HepG2 (cell line): ENCODE results near the gene CDK2AP2. TPM values are rescaled to one million over a fixed set of nuclear protein-coding genes. Genes with fewer than 3 reads are reported as not detected.

ENCODE experiments used
- ISL2 ChIP-seq: sonication (generic); formaldehyde crosslinking; IDR thresholded peaks from 2 replicates; pipeline ENCODE4 v1.5.0; 2020; ENCODE audit warnings: missing genetic modification reagents
- MEIS1 ChIP-seq: sonication (generic); formaldehyde crosslinking; IDR thresholded peaks from 2 replicates; pipeline ENCODE4 v1.9.0; 2021; ENCODE audit warnings: mild to moderate bottlenecking, missing genetic modification reagents, moderate library complexity, borderline replicate concordance
- REL ChIP-seq: sonication (generic); formaldehyde crosslinking; conservative IDR thresholded peaks from 2 replicates; pipeline ENCODE4 v1.8.0; 2022; ENCODE audit warnings: mild to moderate bottlenecking, missing genetic modification reagents, moderate library complexity
- SIN3A ChIP-seq: IDR thresholded peaks from 2 replicates; pipeline ENCODE4 v1.6.1; 2011; ENCODE audit warnings: low read depth, mild to moderate bottlenecking, control low read depth, low read length, borderline replicate concordance
- SMARCC2 ChIP-seq: fragments of 450-650 bp; IDR thresholded peaks from 2 replicates; pipeline ENCODE4 v1.6.1; 2017; ENCODE audit warnings: antibody characterized with exemption, mild to moderate bottlenecking
- ZBTB7B ChIP-seq: sonication (generic); formaldehyde crosslinking; IDR thresholded peaks from 2 replicates; pipeline ENCODE4 v1.4.0; 2020; ENCODE audit warnings: missing genetic modification reagents
- ZNF205 ChIP-seq: IDR thresholded peaks from 2 replicates; pipeline ENCODE4 v1.6.1; 2018; ENCODE audit warnings: missing biosample characterization, missing genetic modification reagents
- ZNF331 ChIP-seq: sonication (generic); formaldehyde crosslinking; IDR thresholded peaks from 2 replicates; pipeline ENCODE4 v1.4.0; 2020; ENCODE audit warnings: missing genetic modification reagents
- ZNF761 ChIP-seq: sonication (generic); formaldehyde crosslinking; conservative IDR thresholded peaks from 2 replicates; pipeline ENCODE4 v1.4.0; 2020; ENCODE audit warnings: mild to moderate bottlenecking, missing genetic modification reagents
- ZZZ3 ChIP-seq: sonication (generic); formaldehyde crosslinking; IDR thresholded peaks from 2 replicates; pipeline ENCODE4 v1.4.0; 2020; ENCODE audit warnings: missing genetic modification reagents, mild to moderate bottlenecking, borderline replicate concordance
- polyA plus RNA-seq, 8 experiments: library from polyadenylated mRNA; depleted of rRNA in 3 of 8; stranded (reverse) in 7 of 8; unstranded in 1 of 8; fragments of >200 nt; fragmentation: Illumina TruSeq in 4 of 8; extraction: Trizol in 4 of 8; gene quantifications; 2 replicates each; pipeline versions ENCODE4 v1.2.1 to v1.2.3, GENCODE V29; 2011 to 2016; ENCODE audit warnings: low read depth in 4 of 8, missing spikeins in 1 of 8, mixed read lengths in 1 of 8; ENCODE audit not compliant: insufficient read depth in 1 of 8
- total RNA-seq, 5 experiments: library from RNA; depleted of rRNA; stranded (reverse); fragments of >200 nt; fragmentation: Illumina TruSeq; extraction: Trizol; gene quantifications; 2 replicates each; pipeline ENCODE4 v1.2.3, GENCODE V29; 2016; ENCODE audit warnings: low read depth in 1 of 5
- TF ChIP-seq, protein P1 (sequence below): IDR thresholded peaks from 2 replicates; pipeline ENCODE4 v1.6.1; 2016; ENCODE audit warnings: low read depth, missing genetic modification reagents, missing compliant biosample characterization
- TF ChIP-seq, protein P2 (sequence below): sonication (generic); formaldehyde crosslinking; IDR thresholded peaks from 2 replicates; pipeline ENCODE4 v1.8.1; 2022; ENCODE audit warnings: low read depth, mild to moderate bottlenecking, missing genetic modification reagents
- TF ChIP-seq, protein P3 (sequence below): sonication (generic); formaldehyde crosslinking; IDR thresholded peaks from 2 replicates; pipeline ENCODE4 v1.9.0; 2021; ENCODE audit warnings: mild to moderate bottlenecking, missing genetic modification reagents

The CDK2AP2 gene
- total and polyA plus RNA-seq, 2 of the 13 experiments (the other 11 are each of a cell fraction or from before 2014, with no cell fraction given): 15.0 to 23.2 TPM

DNA sequence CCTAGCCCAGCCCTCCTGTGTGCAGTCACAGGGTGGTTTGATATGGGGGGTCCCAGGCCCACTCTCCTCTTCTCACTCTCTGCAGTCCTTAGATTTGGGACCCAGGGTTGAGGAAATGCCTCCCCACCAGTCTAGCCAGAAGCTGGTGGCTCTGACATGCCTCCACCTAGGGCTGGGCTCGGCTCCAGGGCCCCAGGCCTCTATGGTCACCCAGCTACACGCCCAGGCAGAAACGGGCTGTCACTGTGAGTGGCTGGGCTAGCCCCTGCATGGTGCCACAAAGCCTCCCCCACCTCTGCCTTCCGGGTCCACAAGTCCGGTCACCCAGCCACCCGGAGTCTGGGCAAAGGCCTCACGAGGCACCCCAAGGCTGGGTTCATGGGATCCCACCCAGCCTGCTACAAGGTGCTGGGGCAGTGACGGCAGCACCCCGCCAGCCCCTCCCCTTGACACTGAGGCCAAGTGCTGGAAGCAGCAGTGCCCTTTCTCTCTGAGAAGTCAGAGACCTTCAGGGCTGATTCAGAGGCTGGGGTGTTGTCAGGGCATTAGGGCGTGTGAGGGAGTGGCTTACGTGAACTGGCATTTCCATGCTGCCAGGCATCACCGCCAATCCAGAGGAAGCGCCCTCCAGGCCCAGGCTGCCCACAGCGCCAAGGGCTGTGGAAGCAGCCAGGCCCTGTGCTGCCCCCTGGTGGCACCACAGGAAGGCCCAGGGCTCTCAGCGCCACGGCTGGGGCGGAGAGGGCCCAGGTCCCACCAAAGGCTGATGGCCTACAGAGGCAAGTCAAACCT is 2.2 kb downstream of the CDK2AP2 start (continued):
- TF ChIP-seq, protein P1, sequence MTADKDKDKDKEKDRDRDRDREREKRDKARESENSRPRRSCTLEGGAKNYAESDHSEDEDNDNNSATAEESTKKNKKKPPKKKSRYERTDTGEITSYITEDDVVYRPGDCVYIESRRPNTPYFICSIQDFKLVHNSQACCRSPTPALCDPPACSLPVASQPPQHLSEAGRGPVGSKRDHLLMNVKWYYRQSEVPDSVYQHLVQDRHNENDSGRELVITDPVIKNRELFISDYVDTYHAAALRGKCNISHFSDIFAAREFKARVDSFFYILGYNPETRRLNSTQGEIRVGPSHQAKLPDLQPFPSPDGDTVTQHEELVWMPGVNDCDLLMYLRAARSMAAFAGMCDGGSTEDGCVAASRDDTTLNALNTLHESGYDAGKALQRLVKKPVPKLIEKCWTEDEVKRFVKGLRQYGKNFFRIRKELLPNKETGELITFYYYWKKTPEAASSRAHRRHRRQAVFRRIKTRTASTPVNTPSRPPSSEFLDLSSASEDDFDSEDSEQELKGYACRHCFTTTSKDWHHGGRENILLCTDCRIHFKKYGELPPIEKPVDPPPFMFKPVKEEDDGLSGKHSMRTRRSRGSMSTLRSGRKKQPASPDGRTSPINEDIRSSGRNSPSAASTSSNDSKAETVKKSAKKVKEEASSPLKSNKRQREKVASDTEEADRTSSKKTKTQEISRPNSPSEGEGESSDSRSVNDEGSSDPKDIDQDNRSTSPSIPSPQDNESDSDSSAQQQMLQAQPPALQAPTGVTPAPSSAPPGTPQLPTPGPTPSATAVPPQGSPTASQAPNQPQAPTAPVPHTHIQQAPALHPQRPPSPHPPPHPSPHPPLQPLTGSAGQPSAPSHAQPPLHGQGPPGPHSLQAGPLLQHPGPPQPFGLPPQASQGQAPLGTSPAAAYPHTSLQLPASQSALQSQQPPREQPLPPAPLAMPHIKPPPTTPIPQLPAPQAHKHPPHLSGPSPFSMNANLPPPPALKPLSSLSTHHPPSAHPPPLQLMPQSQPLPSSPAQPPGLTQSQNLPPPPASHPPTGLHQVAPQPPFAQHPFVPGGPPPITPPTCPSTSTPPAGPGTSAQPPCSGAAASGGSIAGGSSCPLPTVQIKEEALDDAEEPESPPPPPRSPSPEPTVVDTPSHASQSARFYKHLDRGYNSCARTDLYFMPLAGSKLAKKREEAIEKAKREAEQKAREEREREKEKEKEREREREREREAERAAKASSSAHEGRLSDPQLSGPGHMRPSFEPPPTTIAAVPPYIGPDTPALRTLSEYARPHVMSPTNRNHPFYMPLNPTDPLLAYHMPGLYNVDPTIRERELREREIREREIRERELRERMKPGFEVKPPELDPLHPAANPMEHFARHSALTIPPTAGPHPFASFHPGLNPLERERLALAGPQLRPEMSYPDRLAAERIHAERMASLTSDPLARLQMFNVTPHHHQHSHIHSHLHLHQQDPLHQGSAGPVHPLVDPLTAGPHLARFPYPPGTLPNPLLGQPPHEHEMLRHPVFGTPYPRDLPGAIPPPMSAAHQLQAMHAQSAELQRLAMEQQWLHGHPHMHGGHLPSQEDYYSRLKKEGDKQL (CRISPR knock-in tag): no peak
- TF ChIP-seq ZNF761 (CRISPR knock-in tag) (0 out of 2 replicates have a peak, but pooled peaks have one; percentile 78), ISL2 (CRISPR knock-in tag) (0 out of 2 replicates have a peak, but pooled peaks have one; percentile 18), MEIS1 (CRISPR knock-in tag) (no peak), SMARCC2 (no peak), ZBTB7B (CRISPR knock-in tag) (peak; percentile 40; the same call in 1 of the 2 replicates), ZZZ3 (CRISPR knock-in tag) (no peak), REL (0 out of 2 replicates have a peak, but pooled peaks have one; percentile 75), ZNF331 (no peak; the same call in none of the 2 replicates), SIN3A (peak; percentile 75; the same call in 1 of the 2 replicates), ZNF205 (peak; percentile 28; the same call in 1 of the 2 replicates)
- TF ChIP-seq, protein P2, sequence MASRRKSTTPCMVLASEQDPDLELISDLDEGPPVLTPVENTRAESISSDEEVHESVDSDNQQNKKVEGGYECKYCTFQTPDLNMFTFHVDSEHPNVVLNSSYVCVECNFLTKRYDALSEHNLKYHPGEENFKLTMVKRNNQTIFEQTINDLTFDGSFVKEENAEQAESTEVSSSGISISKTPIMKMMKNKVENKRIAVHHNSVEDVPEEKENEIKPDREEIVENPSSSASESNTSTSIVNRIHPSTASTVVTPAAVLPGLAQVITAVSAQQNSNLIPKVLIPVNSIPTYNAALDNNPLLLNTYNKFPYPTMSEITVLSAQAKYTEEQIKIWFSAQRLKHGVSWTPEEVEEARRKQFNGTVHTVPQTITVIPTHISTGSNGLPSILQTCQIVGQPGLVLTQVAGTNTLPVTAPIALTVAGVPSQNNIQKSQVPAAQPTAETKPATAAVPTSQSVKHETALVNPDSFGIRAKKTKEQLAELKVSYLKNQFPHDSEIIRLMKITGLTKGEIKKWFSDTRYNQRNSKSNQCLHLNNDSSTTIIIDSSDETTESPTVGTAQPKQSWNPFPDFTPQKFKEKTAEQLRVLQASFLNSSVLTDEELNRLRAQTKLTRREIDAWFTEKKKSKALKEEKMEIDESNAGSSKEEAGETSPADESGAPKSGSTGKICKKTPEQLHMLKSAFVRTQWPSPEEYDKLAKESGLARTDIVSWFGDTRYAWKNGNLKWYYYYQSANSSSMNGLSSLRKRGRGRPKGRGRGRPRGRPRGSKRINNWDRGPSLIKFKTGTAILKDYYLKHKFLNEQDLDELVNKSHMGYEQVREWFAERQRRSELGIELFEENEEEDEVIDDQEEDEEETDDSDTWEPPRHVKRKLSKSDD (CRISPR knock-in tag): peak; percentile 59; the same call in 1 of the 2 replicates
- TF ChIP-seq, protein P3, sequence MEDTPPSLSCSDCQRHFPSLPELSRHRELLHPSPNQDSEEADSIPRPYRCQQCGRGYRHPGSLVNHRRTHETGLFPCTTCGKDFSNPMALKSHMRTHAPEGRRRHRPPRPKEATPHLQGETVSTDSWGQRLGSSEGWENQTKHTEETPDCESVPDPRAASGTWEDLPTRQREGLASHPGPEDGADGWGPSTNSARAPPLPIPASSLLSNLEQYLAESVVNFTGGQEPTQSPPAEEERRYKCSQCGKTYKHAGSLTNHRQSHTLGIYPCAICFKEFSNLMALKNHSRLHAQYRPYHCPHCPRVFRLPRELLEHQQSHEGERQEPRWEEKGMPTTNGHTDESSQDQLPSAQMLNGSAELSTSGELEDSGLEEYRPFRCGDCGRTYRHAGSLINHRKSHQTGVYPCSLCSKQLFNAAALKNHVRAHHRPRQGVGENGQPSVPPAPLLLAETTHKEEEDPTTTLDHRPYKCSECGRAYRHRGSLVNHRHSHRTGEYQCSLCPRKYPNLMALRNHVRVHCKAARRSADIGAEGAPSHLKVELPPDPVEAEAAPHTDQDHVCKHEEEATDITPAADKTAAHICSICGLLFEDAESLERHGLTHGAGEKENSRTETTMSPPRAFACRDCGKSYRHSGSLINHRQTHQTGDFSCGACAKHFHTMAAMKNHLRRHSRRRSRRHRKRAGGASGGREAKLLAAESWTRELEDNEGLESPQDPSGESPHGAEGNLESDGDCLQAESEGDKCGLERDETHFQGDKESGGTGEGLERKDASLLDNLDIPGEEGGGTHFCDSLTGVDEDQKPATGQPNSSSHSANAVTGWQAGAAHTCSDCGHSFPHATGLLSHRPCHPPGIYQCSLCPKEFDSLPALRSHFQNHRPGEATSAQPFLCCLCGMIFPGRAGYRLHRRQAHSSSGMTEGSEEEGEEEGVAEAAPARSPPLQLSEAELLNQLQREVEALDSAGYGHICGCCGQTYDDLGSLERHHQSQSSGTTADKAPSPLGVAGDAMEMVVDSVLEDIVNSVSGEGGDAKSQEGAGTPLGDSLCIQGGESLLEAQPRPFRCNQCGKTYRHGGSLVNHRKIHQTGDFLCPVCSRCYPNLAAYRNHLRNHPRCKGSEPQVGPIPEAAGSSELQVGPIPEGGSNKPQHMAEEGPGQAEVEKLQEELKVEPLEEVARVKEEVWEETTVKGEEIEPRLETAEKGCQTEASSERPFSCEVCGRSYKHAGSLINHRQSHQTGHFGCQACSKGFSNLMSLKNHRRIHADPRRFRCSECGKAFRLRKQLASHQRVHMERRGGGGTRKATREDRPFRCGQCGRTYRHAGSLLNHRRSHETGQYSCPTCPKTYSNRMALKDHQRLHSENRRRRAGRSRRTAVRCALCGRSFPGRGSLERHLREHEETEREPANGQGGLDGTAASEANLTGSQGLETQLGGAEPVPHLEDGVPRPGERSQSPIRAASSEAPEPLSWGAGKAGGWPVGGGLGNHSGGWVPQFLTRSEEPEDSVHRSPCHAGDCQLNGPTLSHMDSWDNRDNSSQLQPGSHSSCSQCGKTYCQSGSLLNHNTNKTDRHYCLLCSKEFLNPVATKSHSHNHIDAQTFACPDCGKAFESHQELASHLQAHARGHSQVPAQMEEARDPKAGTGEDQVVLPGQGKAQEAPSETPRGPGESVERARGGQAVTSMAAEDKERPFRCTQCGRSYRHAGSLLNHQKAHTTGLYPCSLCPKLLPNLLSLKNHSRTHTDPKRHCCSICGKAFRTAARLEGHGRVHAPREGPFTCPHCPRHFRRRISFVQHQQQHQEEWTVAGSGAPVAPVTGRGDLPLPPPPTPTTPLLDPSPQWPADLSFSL: no peak
